GM12892 (cell line): ENCODE measurements around the gene SNRPD3.
A peak's percentile ranks its signal among the peaks of the same experiment; 100 is the strongest.
"Not testable (repeated sequence)": the region's sequence is repeated elsewhere in the genome, so short reads cannot be mapped to it uniquely, and the experiment has no call there.

Experiments
- DNase-seq: peaks from one replicate; pipeline ENCODE4 v3.0.0; 2011; ENCODE audit not compliant: insufficient read length
- FAIRE-seq: peaks from 2 replicates; lab custom pipeline; 2011; peaks lifted over from hg19 to GRCh38; lab: Jason Lieb, UNC
- POLR2A ChIP-seq: IDR thresholded peaks from 2 replicates; pipeline ENCODE4 v1.6.1; 2011; ENCODE audit warnings: low read depth, low read length, control low read depth
- POLR2AphosphoS5 ChIP-seq: IDR thresholded peaks from 2 replicates; pipeline ENCODE4 v1.6.1; 2011; ENCODE audit warnings: low read depth, low read length, control low read depth
- TAF1 ChIP-seq: IDR thresholded peaks from 2 replicates; pipeline ENCODE4 v1.6.1; 2011; ENCODE audit warnings: low read depth, mild to moderate bottlenecking, control low read depth, low read length, borderline replicate concordance

SNRPD3 gene

DNA sequence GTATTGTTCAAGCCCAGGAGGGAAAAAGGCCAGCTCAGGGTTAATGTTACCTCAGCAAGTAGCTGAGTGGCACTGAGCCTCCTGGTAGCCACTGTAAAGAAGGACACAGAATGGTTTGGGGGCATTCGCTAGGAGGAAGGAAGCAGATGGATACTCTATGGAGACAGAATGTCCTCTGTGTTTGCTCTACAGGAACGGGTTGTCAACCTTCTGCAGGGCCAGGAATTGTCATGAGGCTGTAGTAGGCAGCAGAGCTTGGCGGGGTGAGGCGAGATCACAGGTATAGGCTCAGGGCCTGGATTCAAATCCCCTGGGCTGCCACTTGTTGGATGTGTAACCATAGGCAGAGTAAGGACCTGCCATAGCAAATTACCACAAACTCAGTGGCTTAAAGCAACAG is 40.1 kb downstream of the SNRPD3 start:
- FAIRE-seq, result no peak
- no peak for DNase-seq
- no peak for TF ChIP-seq POLR2AphosphoS5
- TF ChIP-seq POLR2A, result no peak
- no peak for TF ChIP-seq TAF1

DNA sequence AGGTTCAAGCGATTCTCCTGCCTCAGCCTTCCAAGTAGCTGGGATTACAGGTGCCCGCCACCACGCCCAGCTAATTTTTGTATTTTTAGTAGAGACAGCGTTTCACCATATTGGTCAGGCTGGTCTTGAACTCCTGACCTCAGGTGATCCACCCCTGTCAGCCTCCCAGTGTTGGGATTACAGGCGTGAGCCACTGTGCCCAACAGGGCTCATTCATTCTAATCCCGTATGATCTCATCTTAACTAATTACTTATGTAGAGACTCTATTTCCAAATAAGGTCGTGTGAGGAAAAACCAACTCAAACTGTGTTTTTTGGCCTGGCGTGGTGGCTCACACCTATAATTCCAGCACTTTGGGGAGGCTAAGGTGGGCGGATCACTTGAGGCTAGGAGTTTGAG is 41.3 kb downstream of the SNRPD3 start:
- not testable (repeated sequence) for DNase-seq, FAIRE-seq

DNA sequence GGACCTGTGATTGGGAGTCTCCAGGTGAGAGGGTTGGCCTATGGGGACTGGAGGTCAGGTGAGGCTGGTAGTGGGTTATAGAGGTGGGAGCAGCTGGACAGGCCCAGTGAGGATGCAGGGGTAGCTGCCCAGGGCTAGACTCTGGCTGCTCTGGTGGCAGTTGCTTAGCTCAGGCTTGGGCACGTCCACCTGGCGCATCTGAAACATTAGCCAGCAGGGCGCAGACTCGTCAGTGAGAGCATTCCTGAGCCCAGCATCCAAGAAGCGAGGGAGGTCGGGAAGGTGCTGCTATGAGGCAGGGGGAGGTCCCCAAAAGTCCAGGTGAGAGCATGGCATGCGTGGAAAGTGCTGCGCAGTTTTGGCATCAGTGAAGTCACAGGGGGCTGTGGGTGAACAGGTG is 43.7 kb downstream of the SNRPD3 start:
- no peak for FAIRE-seq
- TF ChIP-seq TAF1 (no peak), POLR2A (no peak), POLR2AphosphoS5 (no peak)
- DNase-seq, result no peak

DNA sequence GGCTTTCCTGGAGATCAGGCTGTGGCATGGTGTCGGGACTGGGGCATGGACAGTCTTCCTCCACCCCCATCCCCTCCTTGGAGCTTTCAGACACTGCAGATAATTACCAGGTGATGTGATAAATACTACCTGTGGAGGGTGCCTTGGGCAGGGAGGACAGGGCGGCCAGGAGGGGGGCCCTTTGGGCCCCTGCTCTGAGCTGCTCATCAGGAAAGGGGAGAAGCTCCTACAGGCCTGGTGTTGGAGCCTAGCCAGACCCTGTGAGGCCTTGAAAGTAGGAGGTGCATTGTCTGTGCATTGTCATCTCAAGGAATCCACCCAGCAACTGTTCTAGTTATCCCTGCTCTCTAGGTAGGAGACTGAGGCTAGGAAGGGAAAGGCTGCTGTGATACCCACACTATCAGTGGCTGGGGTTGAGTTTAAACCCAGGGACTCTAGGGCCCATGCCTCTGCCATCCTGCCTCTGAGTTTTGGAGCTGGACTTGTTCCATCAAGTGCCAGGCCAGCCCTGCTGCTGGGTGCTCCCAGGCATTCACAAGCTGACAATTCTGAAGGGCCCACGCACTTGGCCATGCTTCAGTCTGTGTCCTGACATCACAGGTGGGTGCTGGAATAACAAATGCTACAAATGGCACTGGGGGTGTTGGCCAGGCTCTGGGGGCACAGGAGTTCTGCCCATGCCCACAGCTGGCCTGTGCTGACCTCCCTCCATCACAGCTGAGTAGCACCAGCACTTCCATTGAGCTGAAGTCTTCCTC is 44.3 kb downstream of the SNRPD3 start:
- not testable (repeated sequence) for DNase-seq, FAIRE-seq

- DNase-seq (no peak), FAIRE-seq (no peak)
- TF ChIP-seq POLR2A (no peak), TAF1 (no peak), POLR2AphosphoS5 (no peak)
Measured at GRCh38 chr22:24601217-24602104, 45.7 kb downstream of the SNRPD3 start.

- DNase-seq, FAIRE-seq: not testable (repeated sequence)
Measured at GRCh38 chr22:24602105-24602749, 46.4 kb downstream of the SNRPD3 start.

- not testable (repeated sequence) for DNase-seq, FAIRE-seq
Measured at GRCh38 chr22:24602847-24603769, 47.3 kb downstream of the SNRPD3 start, which contains the start of gene GGT1. TSS of gene GGT1 (plus strand) at chr22:24603193. CDS start at chr22:24611082, 7,889 bp downstream.

GRCh38 chr22:24603770-24604629 is 48.2 kb downstream of the SNRPD3 start:
- not testable (repeated sequence) for FAIRE-seq, DNase-seq

DNA sequence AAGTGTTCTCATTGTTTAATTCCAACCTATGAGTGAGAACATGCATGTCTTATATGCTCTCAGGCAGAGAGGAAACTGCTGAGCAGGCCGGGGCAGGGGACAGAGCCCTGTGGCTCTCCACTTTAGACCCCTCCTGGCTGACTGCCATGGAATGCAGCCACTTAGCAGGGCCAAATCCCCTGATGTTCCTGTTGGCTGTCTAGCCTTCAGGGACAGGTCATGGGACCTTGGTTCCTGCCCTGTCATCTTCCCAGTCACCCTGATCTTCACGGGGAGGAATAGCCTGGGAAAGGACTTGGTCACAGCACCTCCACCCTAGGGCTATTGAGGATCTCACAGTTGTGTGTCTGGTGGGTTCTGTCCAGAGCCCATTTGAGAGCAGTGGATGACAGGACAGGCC is 50.5 kb downstream of the SNRPD3 start:
- not testable (repeated sequence) for DNase-seq, FAIRE-seq

- peak; percentile 78 for FAIRE-seq
- peak; percentile 58 for DNase-seq
- peak; percentile 54; the same call in 1 of the 2 replicates for TF ChIP-seq POLR2AphosphoS5
- TF ChIP-seq POLR2A, result peak; percentile 64; the same call in 1 of the 2 replicates
Measured at GRCh38 chr22:24607429-24607983, 51.7 kb downstream of the SNRPD3 start.

DNA sequence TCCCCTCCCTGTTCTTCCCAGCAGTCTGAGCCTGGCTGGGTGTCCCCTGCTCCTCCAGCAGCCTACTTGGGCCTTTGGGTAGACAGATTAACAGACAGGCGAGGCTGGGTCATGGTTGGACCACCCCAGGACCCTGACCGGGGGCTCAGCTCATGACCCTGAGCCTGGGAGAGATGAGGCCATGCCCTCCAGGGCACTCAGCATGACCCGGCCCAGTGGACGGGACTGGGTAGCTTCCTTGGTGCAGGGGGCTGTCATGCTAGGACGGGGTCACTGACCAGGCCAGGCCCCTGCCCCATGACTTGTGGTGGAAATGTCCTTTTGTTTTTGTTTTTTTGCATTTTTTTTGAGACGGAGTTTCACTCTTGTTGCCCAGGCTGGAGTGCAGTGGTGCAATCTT is 52.5 kb downstream of the SNRPD3 start:
- DNase-seq, FAIRE-seq: not testable (repeated sequence)

- not testable (repeated sequence) for FAIRE-seq, DNase-seq
Measured at GRCh38 chr22:24609888-24610287, 54.1 kb downstream of the SNRPD3 start.

- DNase-seq, FAIRE-seq: not testable (repeated sequence)
Measured at GRCh38 chr22:24614794-24615193, 59.0 kb downstream of the SNRPD3 start.

DNA sequence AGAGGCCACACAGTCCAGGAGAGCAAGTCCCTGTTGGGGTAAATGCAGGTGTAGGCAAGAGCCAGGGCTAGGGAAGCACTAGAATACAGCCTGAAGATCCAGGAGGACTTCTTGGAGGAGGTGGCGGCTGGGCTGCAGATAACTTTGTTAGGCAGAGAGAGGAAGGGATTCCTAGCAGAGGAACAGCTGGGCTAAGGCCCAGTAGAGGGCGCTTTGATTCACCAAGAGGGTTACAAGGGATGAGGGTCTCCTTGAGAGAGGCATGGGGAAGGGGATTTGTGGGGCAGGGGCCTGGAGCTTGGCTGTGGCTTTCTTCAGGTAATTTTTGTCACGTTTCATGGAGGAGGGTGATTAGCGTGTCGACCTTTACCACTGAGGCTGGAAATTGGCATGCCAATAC is 65.4 kb downstream of the SNRPD3 start:
- DNase-seq, FAIRE-seq: not testable (repeated sequence)

DNA sequence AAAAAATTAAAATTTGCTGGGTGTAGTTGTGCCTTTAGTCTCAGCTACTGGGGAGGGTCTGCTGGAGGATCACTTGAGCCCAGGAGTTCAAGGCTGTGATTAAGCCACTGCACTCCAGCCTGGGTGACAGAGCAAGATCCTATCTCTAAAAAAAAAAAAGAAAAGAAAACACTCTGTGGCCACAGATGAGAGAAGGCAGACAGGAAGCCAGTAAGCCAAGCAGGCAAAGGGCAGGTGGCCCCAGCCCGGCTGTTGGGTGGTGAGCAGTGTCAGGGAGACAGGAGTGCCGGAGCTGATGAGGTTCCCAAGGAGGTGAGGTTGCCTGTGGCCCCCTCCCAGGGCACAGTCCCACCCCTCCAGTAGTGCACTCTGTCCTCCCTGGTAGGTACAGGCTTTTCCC is 66.8 kb downstream of the SNRPD3 start:
- not testable (repeated sequence) for DNase-seq, FAIRE-seq
